RWPE2 (cell line): ENCODE results near the gene LSM12.

Experiments used
- ATAC-seq: fragments of 200-7000 bp; cut with Tn5 transposase; 3 replicates; pipeline ENCODE4 v1.9.1; 2021; ENCODE audit warnings: low read depth
- DNase-seq: peaks from one replicate; pipeline ENCODE4 v3.0.0-alpha.2; 2020; ENCODE audit warnings: low spot score
- H3K27ac ChIP-seq: fragments of 450-650 bp; 2 replicates; pipeline ENCODE4 v1.5.1; 2017; ENCODE audit warnings: mild to moderate bottlenecking; ENCODE audit not compliant: poor library complexity, severe bottlenecking
- H3K27me3 ChIP-seq: fragments of 250-450 bp; sonication (Bioruptor Pico); 2 replicates; pipeline ENCODE4 v1.5.1; 2021; ENCODE audit warnings: mild to moderate bottlenecking, moderate library complexity; ENCODE audit not compliant: insufficient read depth, poor library complexity, severe bottlenecking
- H3K36me3 ChIP-seq: fragments of 250-450 bp; sonication (Bioruptor Pico); 2 replicates; pipeline ENCODE4 v1.5.1; 2020; ENCODE audit warnings: low read depth, mild to moderate bottlenecking, moderate library complexity
- H3K4me1 ChIP-seq: fragments of 250-450 bp; sonication (Bioruptor Pico); 2 replicates; pipeline ENCODE4 v1.5.1; 2021; ENCODE audit warnings: mild to moderate bottlenecking, moderate library complexity; ENCODE audit not compliant: insufficient read depth, poor library complexity, severe bottlenecking
- H3K4me3 ChIP-seq: fragments of 250-450 bp; sonication (Bioruptor Pico); 2 replicates; pipeline ENCODE4 v1.5.1; 2021; ENCODE audit warnings: mild to moderate bottlenecking, moderate library complexity; ENCODE audit not compliant: severe bottlenecking
- H3K9me3 ChIP-seq: fragments of 250-450 bp; sonication (Bioruptor Pico); 2 replicates; pipeline ENCODE4 v1.5.1; 2021; ENCODE audit warnings: mild to moderate bottlenecking, moderate library complexity; ENCODE audit not compliant: severe bottlenecking
- CTCF ChIP-seq: fragments of 450-650 bp; IDR thresholded peaks from one replicate; pipeline ENCODE4 v1.5.1; 2017; ENCODE audit warnings: mild to moderate bottlenecking, moderate library complexity; ENCODE audit not compliant: poor library complexity, severe bottlenecking

LSM12 gene

GRCh38 chr17:44112284-44113280, 46.1 kb upstream of the LSM12 start:
- no peaks in the 10 kb centered on the region for H3K9me3 ChIP-seq
- no peak for DNase-seq
- H3K27me3 ChIP-seq: no peaks in the 10 kb centered on the region
- no peak for TF ChIP-seq CTCF
- no peak overlapping the region for H3K27ac ChIP-seq
- no peak overlapping the region for H3K4me3 ChIP-seq
- peaks cover 6% of the 10 kb centered on the region for H3K4me1 ChIP-seq
- no peaks in the 10 kb centered on the region for H3K36me3 ChIP-seq
- ATAC-seq: no peak

GRCh38 chr17:44111777-44112176, 45.3 kb upstream of the LSM12 start:
- ATAC-seq (no peak), DNase-seq (no peak)
- TF ChIP-seq CTCF: no peak
- H3K27ac ChIP-seq: no peak overlapping the region
- H3K4me1 ChIP-seq: peaks cover 6% of the 10 kb centered on the region
- H3K9me3 ChIP-seq: no peaks in the 10 kb centered on the region
- H3K4me3 ChIP-seq: no peak overlapping the region
- H3K36me3 ChIP-seq: no peaks in the 10 kb centered on the region
- no peaks in the 10 kb centered on the region for H3K27me3 ChIP-seq

- peak; percentile 80 for ATAC-seq
- H3K36me3 ChIP-seq: no peaks in the 10 kb centered on the region
- no peak for TF ChIP-seq CTCF
- H3K4me1 ChIP-seq: peaks cover 6% of the 10 kb centered on the region
- H3K27ac ChIP-seq: no peak overlapping the region
- H3K4me3 ChIP-seq: no peak overlapping the region
- DNase-seq: peak; percentile 87
- no peaks in the 10 kb centered on the region for H3K27me3 ChIP-seq
- no peaks in the 10 kb centered on the region for H3K9me3 ChIP-seq
Measured at GRCh38 chr17:44110823-44111633, 44.6 kb upstream of the LSM12 start.

- DNase-seq (no peak), ATAC-seq (no peak)
- H3K9me3 ChIP-seq: no peaks in the 10 kb centered on the region
- H3K36me3 ChIP-seq: no peaks in the 10 kb centered on the region
- no peak overlapping the region for H3K27ac ChIP-seq
- no peaks in the 10 kb centered on the region for H3K27me3 ChIP-seq
- H3K4me1 ChIP-seq: peaks cover 6% of the 10 kb centered on the region
- no peak overlapping the region for H3K4me3 ChIP-seq
- no peak for TF ChIP-seq CTCF
Measured at GRCh38 chr17:44110011-44110686, 43.7 kb upstream of the LSM12 start.
